ENCODE data around the gene CHST15. TPM values are rescaled to one million over a fixed set of nuclear protein-coding genes. Genes with fewer than 3 reads are reported as not detected.

CHST15 gene
- total and polyA plus RNA-seq, 2 of the 4 experiments (the other 2 are of a cell fraction): 0.14 to 0.18 TPM

- in situ Hi-C loops (cut with MboI; ENCODE audit: low sequenced_read_pairs): loop anchor here (10.0 to 25.0 kb wide), 3 partner anchors 381 to 929 kb away; partner anchors contain the start of gene HMX3
- DNase-seq: no peak
- TF ChIP-seq POLR2A (IDR thresholded peaks at IDR 0.05; ENCODE audit: low read depth, low read length) (no peak), RAD21 (IDR thresholded peaks at IDR 0.05; ENCODE audit: low read length) (no peak), ELK1 (IDR thresholded peaks at IDR 0.05; ENCODE audit: borderline replicate concordance, low read depth, low read length) (no peak), SMC3 (IDR thresholded peaks at IDR 0.05; ENCODE audit: low read depth, low read length) (no peak), CHD1 (IDR thresholded peaks at IDR 0.05; ENCODE audit: low read depth, low read length) (no peak), RCOR1 (IDR thresholded peaks at IDR 0.05; ENCODE audit: insufficient replicate concordance, low read length) (no peak), MAZ (IDR thresholded peaks at IDR 0.05; ENCODE audit: borderline replicate concordance, low read depth, low read length) (no peak), RFX5 (IDR thresholded peaks at IDR 0.05; ENCODE audit: low read depth, low read length) (no peak), BHLHE40 (IDR thresholded peaks at IDR 0.05; ENCODE audit: low read depth, low read length) (no peak), USF2 (IDR thresholded peaks at IDR 0.05; ENCODE audit: low read depth, low read length) (no peak), FOS (IDR thresholded peaks at IDR 0.05; ENCODE audit: low read depth, low read length) (no peak), MAFK (IDR thresholded peaks at IDR 0.05; ENCODE audit: low read depth, low read length) (no peak), MXI1 (IDR thresholded peaks at IDR 0.05; ENCODE audit: borderline replicate concordance, low read depth, low read length) (no peak), NFE2L2 (IDR thresholded peaks at IDR 0.05; ENCODE audit: low read depth, low read length) (no peak)
- TF ChIP-seq, protein P1, sequence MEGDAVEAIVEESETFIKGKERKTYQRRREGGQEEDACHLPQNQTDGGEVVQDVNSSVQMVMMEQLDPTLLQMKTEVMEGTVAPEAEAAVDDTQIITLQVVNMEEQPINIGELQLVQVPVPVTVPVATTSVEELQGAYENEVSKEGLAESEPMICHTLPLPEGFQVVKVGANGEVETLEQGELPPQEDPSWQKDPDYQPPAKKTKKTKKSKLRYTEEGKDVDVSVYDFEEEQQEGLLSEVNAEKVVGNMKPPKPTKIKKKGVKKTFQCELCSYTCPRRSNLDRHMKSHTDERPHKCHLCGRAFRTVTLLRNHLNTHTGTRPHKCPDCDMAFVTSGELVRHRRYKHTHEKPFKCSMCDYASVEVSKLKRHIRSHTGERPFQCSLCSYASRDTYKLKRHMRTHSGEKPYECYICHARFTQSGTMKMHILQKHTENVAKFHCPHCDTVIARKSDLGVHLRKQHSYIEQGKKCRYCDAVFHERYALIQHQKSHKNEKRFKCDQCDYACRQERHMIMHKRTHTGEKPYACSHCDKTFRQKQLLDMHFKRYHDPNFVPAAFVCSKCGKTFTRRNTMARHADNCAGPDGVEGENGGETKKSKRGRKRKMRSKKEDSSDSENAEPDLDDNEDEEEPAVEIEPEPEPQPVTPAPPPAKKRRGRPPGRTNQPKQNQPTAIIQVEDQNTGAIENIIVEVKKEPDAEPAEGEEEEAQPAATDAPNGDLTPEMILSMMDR (conservative IDR thresholded peaks at IDR 0.05; ENCODE audit: low read depth, low read length): no peak
Measured at GRCh38 chr10:123965973-123966895, 127.2 kb downstream of the CHST15 start.

More at GRCh38 chr10:123965973-123966895, 127.2 kb downstream of the CHST15 start:
- H3K4ac ChIP-seq (ENCODE audit: low read depth, low read length): no peak overlapping the region
- no peak overlapping the region for H2AFZ ChIP-seq (replicated peaks; ENCODE audit: low read length, poor library complexity)
- no peak overlapping the region for H2AK9ac ChIP-seq (replicated peaks; ENCODE audit: low read depth, low read length, poor library complexity)
- no peak overlapping the region for H4K91ac ChIP-seq (ENCODE audit: insufficient read depth, low read depth, low read length)
- no peak overlapping the region for H4K5ac ChIP-seq (ENCODE audit: low read depth, low read length)
- intact Hi-C loops (cut with micrococcal nuclease) (no loop called here), dilution Hi-C loops (cut with HindIII; ENCODE audit: low sequenced_read_pairs, unreplicated experiment) (no loop called here)
- no peaks in the 10 kb centered on the region for H4K20me1 ChIP-seq (ENCODE audit: insufficient read depth, low read length)
- no peaks in the 10 kb centered on the region for H3K9me3 ChIP-seq (ENCODE audit: control insufficient read depth, insufficient read depth, low read length)
- no peaks in the 10 kb centered on the region for H3K79me1 ChIP-seq (ENCODE audit: low read depth in 1 of 2, low read length in 2 of 2)
- H2BK120ac ChIP-seq (ENCODE audit: low read depth, low read length): no peak overlapping the region
- no peak overlapping the region for H2AK5ac ChIP-seq (ENCODE audit: low read depth, low read length)
- no peak overlapping the region for H3K23ac ChIP-seq (ENCODE audit: low read depth, low read length)
- WGBS, 2 experiments (ENCODE audit: extremely low coverage in 2 of 2, insufficient read length in 1 of 2): no CpG with 5 or more reads among the region's 13 CpGs
- H3K27ac ChIP-seq (ENCODE audit: insufficient read depth, low read length): no peak overlapping the region
- H3K27me3 ChIP-seq (ENCODE audit: control insufficient read depth, insufficient read depth, low read length): no peaks in the 10 kb centered on the region
- no peak overlapping the region for H4K8ac ChIP-seq (ENCODE audit: low read depth in 2 of 2, low read length in 2 of 2)
- POLR2A ChIA-PET (ENCODE audit: unreplicated experiment): no interaction called here
- H3K4me1 ChIP-seq (ENCODE audit: control insufficient read depth, insufficient read depth, low read length): no peaks in the 10 kb centered on the region
- BruUV-seq (replicated peaks): no TSS peak
- H3K14ac ChIP-seq (replicated peaks; ENCODE audit: low read depth, low read length): no peak overlapping the region
- H2BK5ac ChIP-seq (ENCODE audit: low read depth, low read length, poor library complexity, severe bottlenecking): no peak overlapping the region
- no peak overlapping the region for H3K4me2 ChIP-seq (ENCODE audit: low read depth, low read length)
- no peak overlapping the region for H3K18ac ChIP-seq (ENCODE audit: low read depth, low read length)
- H2BK15ac ChIP-seq (ENCODE audit: low read depth, low read length): no peak overlapping the region
- H2BK20ac ChIP-seq (ENCODE audit: low read depth, low read length): no peak overlapping the region
- CTCF ChIA-PET: interaction anchor here (0.7 kb wide), 1 partner anchor 13 kb away, joined by 3 read pairs; no protein-coding TSS in a partner anchor
- H3K4me3 ChIP-seq (ENCODE audit: insufficient read depth, low read depth, low read length): no peak overlapping the region
- no peak overlapping the region for H3K9ac ChIP-seq (ENCODE audit: low read depth, low read length)
- H3K36me3 ChIP-seq (ENCODE audit: control insufficient read depth, insufficient read depth, low read length): no peaks in the 10 kb centered on the region
- no peak overlapping the region for H3K56ac ChIP-seq (ENCODE audit: extremely low read depth, insufficient read depth, low read length)
- H3K9me1 ChIP-seq (ENCODE audit: insufficient read depth, low read length): no peaks in the 10 kb centered on the region
- no peak for ATAC-seq (ENCODE audit: low read depth)

All from IMR-90 (cell line).